ENCODE results near the gene RASAL2.
A peak's percentile ranks its signal among the peaks of the same experiment; 100 is the strongest.

The RASAL2 gene

GRCh38 chr1:178055779-178056471 is 38.0 kb upstream of the RASAL2 start:
- Histone ChIP-seq H3K27ac (ENCODE audit: insufficient read depth, low read depth, low read length, poor library complexity, severe bottlenecking) (no peak overlapping the region), H3K4me1 (ENCODE audit: control insufficient read depth, insufficient read depth, low read length) (peaks cover 29% of the 10 kb centered on the region), H3K36me3 (ENCODE audit: control insufficient read depth, insufficient read depth, low read length) (no peaks in the 10 kb centered on the region), H3K9me3 (ENCODE audit: control insufficient read depth, low read length) (no peaks in the 10 kb centered on the region), H3K4me3 (ENCODE audit: insufficient read depth, low read depth, low read length) (no peak overlapping the region), H3K27me3 (ENCODE audit: control insufficient read depth, insufficient read depth, low read length, poor library complexity, severe bottlenecking) (no peaks in the 10 kb centered on the region)
- 84 to 85% methylated on average over 8 of the region's 8 CpGs for WGBS, 2 experiments

DNA sequence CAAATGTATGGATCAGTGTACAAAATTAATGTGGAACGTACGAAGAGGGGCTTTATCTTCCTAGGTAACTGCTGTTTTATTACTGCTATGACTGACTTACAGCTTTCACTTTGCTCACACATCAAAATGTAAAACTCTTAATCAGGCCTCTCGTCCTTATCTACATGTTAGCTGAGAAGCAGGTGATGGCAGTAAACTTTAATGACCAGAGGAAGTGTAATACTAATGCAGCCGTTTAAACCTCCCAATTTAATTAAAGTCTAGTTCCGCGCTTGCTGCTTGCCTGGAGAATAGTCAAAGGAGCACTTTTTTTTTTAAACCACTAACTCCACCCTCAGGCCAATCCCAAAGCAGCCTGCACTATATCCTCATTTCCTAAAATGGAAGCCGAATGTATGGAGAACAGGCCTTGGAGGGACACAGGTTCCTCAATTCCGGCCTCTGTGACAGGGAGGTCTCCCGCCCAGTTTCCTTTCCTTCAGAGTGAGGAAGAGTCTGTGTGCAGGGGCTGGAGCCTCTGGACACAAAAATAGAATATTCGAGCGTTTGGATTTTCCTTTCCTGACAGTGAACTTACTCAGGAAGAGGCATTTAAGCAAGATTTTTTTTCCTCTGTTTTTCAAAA is 36.7 kb upstream of the RASAL2 start:
- peaks cover 38% of the 10 kb centered on the region for H3K4me1 ChIP-seq (ENCODE audit: control insufficient read depth, insufficient read depth, low read length)
- no peak overlapping the region for H3K4me3 ChIP-seq (ENCODE audit: insufficient read depth, low read depth, low read length)
- no peaks in the 10 kb centered on the region for H3K27me3 ChIP-seq (ENCODE audit: control insufficient read depth, insufficient read depth, low read length, poor library complexity, severe bottlenecking)
- no peaks in the 10 kb centered on the region for H3K36me3 ChIP-seq (ENCODE audit: control insufficient read depth, insufficient read depth, low read length)
- H3K27ac ChIP-seq (ENCODE audit: insufficient read depth, low read depth, low read length, poor library complexity, severe bottlenecking) = no peak overlapping the region
- no peaks in the 10 kb centered on the region for H3K9me3 ChIP-seq (ENCODE audit: control insufficient read depth, low read length)
- WGBS, 2 experiments = 90 to 92% methylated on average over 10 to 11 of the region's 11 CpGs

GRCh38 chr1:178057912-178058534 is 35.9 kb upstream of the RASAL2 start:
- WGBS, 2 experiments = 36 to 43% methylated on average over 7 of the region's 7 CpGs
- no peak overlapping the region for H3K4me3 ChIP-seq (ENCODE audit: insufficient read depth, low read depth, low read length)
- peak overlapping the region; percentile 44 for H3K27ac ChIP-seq (ENCODE audit: insufficient read depth, low read depth, low read length, poor library complexity, severe bottlenecking)

DNA sequence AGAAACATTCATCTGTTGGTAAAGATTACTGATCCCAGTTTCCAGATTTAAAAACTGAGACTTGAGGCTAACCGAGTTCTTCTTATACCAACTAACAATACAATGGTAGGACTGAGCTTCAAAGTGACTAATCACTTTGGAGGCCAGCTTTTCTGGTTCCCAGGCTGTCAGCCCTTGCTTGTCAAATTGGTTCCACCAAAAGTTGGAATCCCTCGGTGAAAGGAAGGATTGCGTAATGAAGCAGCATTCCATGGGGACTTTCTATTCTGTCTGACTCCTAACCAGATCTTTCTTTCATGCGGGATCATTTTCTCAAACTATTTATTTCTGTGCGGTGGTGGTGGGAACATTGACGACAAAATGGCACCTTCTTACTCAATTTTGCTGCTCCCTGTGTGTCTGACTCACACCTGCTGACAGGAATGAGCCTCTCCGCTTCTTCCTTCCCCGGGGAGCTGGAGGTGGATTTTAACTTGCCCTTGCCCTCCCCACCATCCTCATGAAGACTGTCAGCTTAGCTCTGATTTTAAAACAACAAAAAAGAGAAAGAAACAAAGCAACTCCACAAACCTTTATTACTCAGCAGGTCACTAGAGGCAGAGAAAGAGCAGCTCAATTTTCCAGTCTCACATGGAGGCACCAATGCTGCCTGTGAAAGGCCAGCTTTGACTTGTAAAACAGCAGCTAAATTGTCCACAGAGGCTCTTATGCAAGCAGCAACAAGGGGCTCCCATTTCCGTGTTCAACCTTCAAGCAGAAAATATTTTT is 32.9 kb upstream of the RASAL2 start:
- WGBS, 2 experiments = 11 to 14% methylated on average over 9 of the region's 9 CpGs
- peaks cover 29% of the 10 kb centered on the region for H3K4me1 ChIP-seq (ENCODE audit: control insufficient read depth, insufficient read depth, low read length)
- no peaks in the 10 kb centered on the region for H3K27me3 ChIP-seq (ENCODE audit: control insufficient read depth, insufficient read depth, low read length, poor library complexity, severe bottlenecking)
- no peaks in the 10 kb centered on the region for H3K9me3 ChIP-seq (ENCODE audit: control insufficient read depth, low read length)
- H3K36me3 ChIP-seq (ENCODE audit: control insufficient read depth, insufficient read depth, low read length) = no peaks in the 10 kb centered on the region
- no peak overlapping the region for H3K4me3 ChIP-seq (ENCODE audit: insufficient read depth, low read depth, low read length)
- H3K27ac ChIP-seq (ENCODE audit: insufficient read depth, low read depth, low read length, poor library complexity, severe bottlenecking) = peak overlapping the region; percentile 83

More at GRCh38 chr1:178057912-178058534, 35.9 kb upstream of the RASAL2 start:
- no peaks in the 10 kb centered on the region for H3K27me3 ChIP-seq (ENCODE audit: control insufficient read depth, insufficient read depth, low read length, poor library complexity, severe bottlenecking)
- peaks cover 34% of the 10 kb centered on the region for H3K4me1 ChIP-seq (ENCODE audit: control insufficient read depth, insufficient read depth, low read length)
- H3K36me3 ChIP-seq (ENCODE audit: control insufficient read depth, insufficient read depth, low read length) = no peaks in the 10 kb centered on the region
- no peaks in the 10 kb centered on the region for H3K9me3 ChIP-seq (ENCODE audit: control insufficient read depth, low read length)

GRCh38 chr1:178061620-178062019 is 32.3 kb upstream of the RASAL2 start:
- no peaks in the 10 kb centered on the region for H3K9me3 ChIP-seq (ENCODE audit: control insufficient read depth, low read length)
- H3K36me3 ChIP-seq (ENCODE audit: control insufficient read depth, insufficient read depth, low read length) = no peaks in the 10 kb centered on the region
- H3K27me3 ChIP-seq (ENCODE audit: control insufficient read depth, insufficient read depth, low read length, poor library complexity, severe bottlenecking) = no peaks in the 10 kb centered on the region
- 100% methylated on average over 1 of the region's 1 CpG for WGBS, 2 experiments
- H3K4me1 ChIP-seq (ENCODE audit: control insufficient read depth, insufficient read depth, low read length) = peaks cover 28% of the 10 kb centered on the region
- no peak overlapping the region for H3K4me3 ChIP-seq (ENCODE audit: insufficient read depth, low read depth, low read length)
- no peak overlapping the region for H3K27ac ChIP-seq (ENCODE audit: insufficient read depth, low read depth, low read length, poor library complexity, severe bottlenecking)

GRCh38 chr1:178064191-178064821 is 29.6 kb upstream of the RASAL2 start:
- H3K4me1 ChIP-seq (ENCODE audit: control insufficient read depth, insufficient read depth, low read length) = peaks cover 17% of the 10 kb centered on the region
- no peak overlapping the region for H3K4me3 ChIP-seq (ENCODE audit: insufficient read depth, low read depth, low read length)
- H3K36me3 ChIP-seq (ENCODE audit: control insufficient read depth, insufficient read depth, low read length) = no peaks in the 10 kb centered on the region
- no peaks in the 10 kb centered on the region for H3K27me3 ChIP-seq (ENCODE audit: control insufficient read depth, insufficient read depth, low read length, poor library complexity, severe bottlenecking)
- H3K9me3 ChIP-seq (ENCODE audit: control insufficient read depth, low read length) = no peaks in the 10 kb centered on the region
- H3K27ac ChIP-seq (ENCODE audit: insufficient read depth, low read depth, low read length, poor library complexity, severe bottlenecking) = no peak overlapping the region
- WGBS, 2 experiments = 87 to 88% methylated on average over 8 of the region's 8 CpGs

GRCh38 chr1:178065250-178065649 is 28.7 kb upstream of the RASAL2 start:
- H3K27me3 ChIP-seq (ENCODE audit: control insufficient read depth, insufficient read depth, low read length, poor library complexity, severe bottlenecking) = no peaks in the 10 kb centered on the region
- no peak overlapping the region for H3K27ac ChIP-seq (ENCODE audit: insufficient read depth, low read depth, low read length, poor library complexity, severe bottlenecking)
- H3K4me3 ChIP-seq (ENCODE audit: insufficient read depth, low read depth, low read length) = no peak overlapping the region
- no peaks in the 10 kb centered on the region for H3K9me3 ChIP-seq (ENCODE audit: control insufficient read depth, low read length)
- peaks cover 16% of the 10 kb centered on the region for H3K4me1 ChIP-seq (ENCODE audit: control insufficient read depth, insufficient read depth, low read length)
- no peaks in the 10 kb centered on the region for H3K36me3 ChIP-seq (ENCODE audit: control insufficient read depth, insufficient read depth, low read length)
- 91 to 96% methylated on average over 3 of the region's 3 CpGs for WGBS, 2 experiments

DNA sequence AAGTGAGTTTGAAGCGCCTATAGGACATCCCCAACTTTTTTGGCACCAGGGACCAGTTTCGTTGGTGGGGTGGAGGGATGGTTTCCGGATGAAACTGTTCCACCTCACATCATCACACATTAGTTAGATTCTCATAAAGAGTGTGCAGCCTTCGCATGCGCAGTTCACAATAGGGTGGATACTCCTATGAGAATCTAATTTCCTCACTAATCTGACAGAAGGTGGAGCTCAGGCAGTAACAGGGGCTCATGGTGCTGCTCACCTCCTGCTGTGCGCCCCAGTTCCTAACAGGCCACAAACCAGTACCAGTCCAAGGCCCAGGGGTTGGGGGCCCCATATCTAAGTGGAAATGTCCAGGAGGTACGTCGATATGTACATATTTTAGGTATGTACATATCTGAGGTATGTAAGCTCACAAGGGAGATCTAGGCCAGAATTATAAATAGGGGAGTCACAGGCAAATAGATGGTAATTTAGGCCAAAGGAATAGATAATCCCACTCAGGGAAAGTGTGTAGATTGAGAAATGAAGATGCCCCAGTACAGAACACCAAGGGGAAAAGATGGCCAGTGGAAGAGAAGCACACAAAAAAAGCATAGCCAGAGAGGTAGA is 27.5 kb upstream of the RASAL2 start:
- H3K36me3 ChIP-seq (ENCODE audit: control insufficient read depth, insufficient read depth, low read length) = no peaks in the 10 kb centered on the region
- H3K4me3 ChIP-seq (ENCODE audit: insufficient read depth, low read depth, low read length) = no peak overlapping the region
- no peaks in the 10 kb centered on the region for H3K27me3 ChIP-seq (ENCODE audit: control insufficient read depth, insufficient read depth, low read length, poor library complexity, severe bottlenecking)
- no peak overlapping the region for H3K27ac ChIP-seq (ENCODE audit: insufficient read depth, low read depth, low read length, poor library complexity, severe bottlenecking)
- H3K4me1 ChIP-seq (ENCODE audit: control insufficient read depth, insufficient read depth, low read length) = peaks cover 5% of the 10 kb centered on the region
- 96 to 97% methylated on average over 6 to 8 of the region's 8 CpGs for WGBS, 2 experiments
- H3K9me3 ChIP-seq (ENCODE audit: control insufficient read depth, low read length) = no peaks in the 10 kb centered on the region

DNA sequence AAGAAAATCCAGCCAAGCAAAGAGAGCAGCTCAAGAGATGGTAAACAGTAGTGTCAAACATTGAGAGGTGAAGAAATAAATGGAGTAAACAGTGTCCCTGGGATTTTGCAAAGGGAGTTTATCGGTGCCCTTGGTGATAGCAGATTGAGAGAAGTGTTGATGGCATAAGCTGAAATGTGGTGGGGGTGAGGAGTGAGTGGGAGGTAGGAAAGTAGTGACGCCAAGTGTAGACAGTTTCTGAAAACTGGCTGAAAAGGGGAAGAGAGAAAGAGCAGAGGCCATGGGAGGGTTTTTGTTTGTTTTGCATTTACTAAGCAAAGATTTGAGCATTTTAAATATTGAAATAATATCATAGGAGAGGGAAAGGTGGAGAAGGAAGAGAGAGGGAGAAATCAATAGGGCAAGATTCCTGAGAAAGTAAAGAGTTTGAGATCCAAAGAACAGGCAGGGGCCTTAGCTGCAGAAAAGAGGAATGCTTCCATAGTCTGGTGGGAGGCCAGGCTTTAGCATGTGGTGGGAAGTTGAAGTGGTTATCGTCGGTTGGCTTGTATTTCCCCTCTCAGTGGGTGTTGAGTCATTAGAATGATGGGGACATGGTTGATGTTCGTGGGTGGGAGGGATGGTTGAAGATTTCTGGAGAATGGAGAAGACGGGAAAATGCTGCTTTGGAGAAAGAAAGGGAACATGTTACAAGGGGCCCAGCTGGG is 26.8 kb upstream of the RASAL2 start:
- 77 to 87% methylated on average over 6 of the region's 6 CpGs for WGBS, 2 experiments

More for the DNA sequence above, 26.8 kb upstream of the RASAL2 start:
- H3K4me3 ChIP-seq (ENCODE audit: insufficient read depth, low read depth, low read length) = no peak overlapping the region
- H3K27me3 ChIP-seq (ENCODE audit: control insufficient read depth, insufficient read depth, low read length, poor library complexity, severe bottlenecking) = no peaks in the 10 kb centered on the region
- H3K27ac ChIP-seq (ENCODE audit: insufficient read depth, low read depth, low read length, poor library complexity, severe bottlenecking) = no peak overlapping the region
- no peaks in the 10 kb centered on the region for H3K36me3 ChIP-seq (ENCODE audit: control insufficient read depth, insufficient read depth, low read length)
- no peaks in the 10 kb centered on the region for H3K9me3 ChIP-seq (ENCODE audit: control insufficient read depth, low read length)
- no peaks in the 10 kb centered on the region for H3K4me1 ChIP-seq (ENCODE audit: control insufficient read depth, insufficient read depth, low read length)
